Measurements from ENCODE around the gene POLR2M.

DNA sequence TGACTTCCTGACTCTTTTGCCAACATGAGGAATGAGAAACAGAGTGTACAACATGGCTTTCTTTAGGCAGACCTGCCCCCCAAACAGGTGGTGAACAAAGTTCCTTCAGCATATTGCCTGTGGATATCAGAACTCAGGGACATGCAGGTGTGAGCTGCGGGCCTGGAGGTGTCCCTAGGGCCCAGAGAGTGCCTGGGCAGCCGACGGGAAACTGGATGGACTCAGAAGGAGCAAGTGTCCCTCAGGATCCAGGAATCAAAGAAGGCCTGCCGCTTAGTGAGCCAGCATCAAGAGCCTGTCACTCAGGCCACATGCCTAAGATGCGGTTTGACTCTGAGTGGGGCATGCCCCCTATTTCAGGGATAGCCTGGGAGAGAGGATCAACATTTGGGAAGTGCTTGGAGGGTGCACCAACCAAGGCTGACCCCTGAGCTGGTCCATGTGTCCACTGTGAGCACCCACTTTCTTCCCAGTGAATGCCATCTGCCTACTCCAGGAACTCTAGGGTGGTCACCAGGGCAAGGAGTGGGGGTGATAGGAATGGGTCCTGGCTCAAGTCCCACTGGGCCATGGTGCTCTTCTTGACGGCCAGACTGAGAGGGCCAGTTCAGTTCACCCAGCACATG is 16.1 kb upstream of the POLR2M start:
- TF ChIP-seq, protein P1, sequence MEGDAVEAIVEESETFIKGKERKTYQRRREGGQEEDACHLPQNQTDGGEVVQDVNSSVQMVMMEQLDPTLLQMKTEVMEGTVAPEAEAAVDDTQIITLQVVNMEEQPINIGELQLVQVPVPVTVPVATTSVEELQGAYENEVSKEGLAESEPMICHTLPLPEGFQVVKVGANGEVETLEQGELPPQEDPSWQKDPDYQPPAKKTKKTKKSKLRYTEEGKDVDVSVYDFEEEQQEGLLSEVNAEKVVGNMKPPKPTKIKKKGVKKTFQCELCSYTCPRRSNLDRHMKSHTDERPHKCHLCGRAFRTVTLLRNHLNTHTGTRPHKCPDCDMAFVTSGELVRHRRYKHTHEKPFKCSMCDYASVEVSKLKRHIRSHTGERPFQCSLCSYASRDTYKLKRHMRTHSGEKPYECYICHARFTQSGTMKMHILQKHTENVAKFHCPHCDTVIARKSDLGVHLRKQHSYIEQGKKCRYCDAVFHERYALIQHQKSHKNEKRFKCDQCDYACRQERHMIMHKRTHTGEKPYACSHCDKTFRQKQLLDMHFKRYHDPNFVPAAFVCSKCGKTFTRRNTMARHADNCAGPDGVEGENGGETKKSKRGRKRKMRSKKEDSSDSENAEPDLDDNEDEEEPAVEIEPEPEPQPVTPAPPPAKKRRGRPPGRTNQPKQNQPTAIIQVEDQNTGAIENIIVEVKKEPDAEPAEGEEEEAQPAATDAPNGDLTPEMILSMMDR (conservative IDR thresholded peaks at IDR 0.05; ENCODE audit: low read length): no peak
- TF ChIP-seq EZH2phosphoT487 (IDR thresholded peaks at IDR 0.05; ENCODE audit: borderline replicate concordance): no peak

Data from Loucy (cell line).